ENCODE data around the gene ACER2.

Gene ACER2

GRCh38 chr9:19490269-19490668 is 81.5 kb downstream of the ACER2 start:
- Histone ChIP-seq H3K36me3 (ENCODE audit: control insufficient read depth, insufficient read depth, low read length, severe bottlenecking) (no peaks in the 10 kb centered on the region), H3K4me3 (ENCODE audit: low read length) (no peak overlapping the region), H3K9ac (ENCODE audit: low read length) (no peak overlapping the region), H3K27me3 (replicated peaks; ENCODE audit: control insufficient read depth, insufficient read depth, low read length) (no peaks in the 10 kb centered on the region), H3K9me3 (ENCODE audit: control insufficient read depth, low read length) (no peaks in the 10 kb centered on the region), H3K4me1 (ENCODE audit: control insufficient read depth, insufficient read depth, low read length) (peaks cover 19% of the 10 kb centered on the region)
- no peak for DNase-seq (ENCODE audit: low read depth)

- Histone ChIP-seq H3K36me3 (ENCODE audit: control insufficient read depth, insufficient read depth, low read length, severe bottlenecking) (no peaks in the 10 kb centered on the region), H3K27me3 (replicated peaks; ENCODE audit: control insufficient read depth, insufficient read depth, low read length) (no peaks in the 10 kb centered on the region), H3K9ac (ENCODE audit: low read length) (no peak overlapping the region), H3K9me3 (ENCODE audit: control insufficient read depth, low read length) (no peaks in the 10 kb centered on the region), H3K4me1 (ENCODE audit: control insufficient read depth, insufficient read depth, low read length) (peaks cover 19% of the 10 kb centered on the region), H3K4me3 (ENCODE audit: low read length) (no peak overlapping the region)
- no peak for DNase-seq (ENCODE audit: low read depth)
These were observed 82.0 kb downstream of the ACER2 start for GRCh38 chr9:19490828-19491227.

GRCh38 chr9:19492775-19493173 is 84.0 kb downstream of the ACER2 start:
- Histone ChIP-seq H3K27me3 (replicated peaks; ENCODE audit: control insufficient read depth, insufficient read depth, low read length) (no peaks in the 10 kb centered on the region), H3K9ac (ENCODE audit: low read length) (peak overlapping the region; percentile 83), H3K4me1 (ENCODE audit: control insufficient read depth, insufficient read depth, low read length) (peaks cover 34% of the 10 kb centered on the region), H3K9me3 (ENCODE audit: control insufficient read depth, low read length) (no peaks in the 10 kb centered on the region), H3K36me3 (ENCODE audit: control insufficient read depth, insufficient read depth, low read length, severe bottlenecking) (no peaks in the 10 kb centered on the region), H3K4me3 (ENCODE audit: low read length) (peak overlapping the region; percentile 83)
- DNase-seq (ENCODE audit: low read depth) = no peak

- Histone ChIP-seq H3K36me3 (ENCODE audit: control insufficient read depth, insufficient read depth, low read length, severe bottlenecking) (no peaks in the 10 kb centered on the region), H3K4me3 (ENCODE audit: low read length) (peak overlapping the region; percentile 83), H3K9me3 (ENCODE audit: control insufficient read depth, low read length) (no peaks in the 10 kb centered on the region), H3K27me3 (replicated peaks; ENCODE audit: control insufficient read depth, insufficient read depth, low read length) (no peaks in the 10 kb centered on the region), H3K9ac (ENCODE audit: low read length) (peak overlapping the region; percentile 83), H3K4me1 (ENCODE audit: control insufficient read depth, insufficient read depth, low read length) (peaks cover 39% of the 10 kb centered on the region)
- peak; percentile 77 for DNase-seq (ENCODE audit: low read depth)
These were observed 84.5 kb downstream of the ACER2 start for GRCh38 chr9:19493174-19493811.

GRCh38 chr9:19493876-19494275 is 85.1 kb downstream of the ACER2 start:
- Histone ChIP-seq H3K27me3 (replicated peaks; ENCODE audit: control insufficient read depth, insufficient read depth, low read length) (no peaks in the 10 kb centered on the region), H3K4me1 (ENCODE audit: control insufficient read depth, insufficient read depth, low read length) (peaks cover 44% of the 10 kb centered on the region), H3K9ac (ENCODE audit: low read length) (peak overlapping the region; percentile 83), H3K9me3 (ENCODE audit: control insufficient read depth, low read length) (no peaks in the 10 kb centered on the region), H3K4me3 (ENCODE audit: low read length) (peak overlapping the region; percentile 83), H3K36me3 (ENCODE audit: control insufficient read depth, insufficient read depth, low read length, severe bottlenecking) (no peaks in the 10 kb centered on the region)
- no peak for DNase-seq (ENCODE audit: low read depth)

- no peak for DNase-seq (ENCODE audit: low read depth)
- Histone ChIP-seq H3K4me1 (ENCODE audit: control insufficient read depth, insufficient read depth, low read length) (peaks cover 44% of the 10 kb centered on the region), H3K36me3 (ENCODE audit: control insufficient read depth, insufficient read depth, low read length, severe bottlenecking) (no peaks in the 10 kb centered on the region), H3K4me3 (ENCODE audit: low read length) (no peak overlapping the region), H3K9ac (ENCODE audit: low read length) (no peak overlapping the region), H3K9me3 (ENCODE audit: control insufficient read depth, low read length) (no peaks in the 10 kb centered on the region), H3K27me3 (replicated peaks; ENCODE audit: control insufficient read depth, insufficient read depth, low read length) (no peaks in the 10 kb centered on the region)
These were observed 86.6 kb downstream of the ACER2 start for GRCh38 chr9:19495186-19496028.

- H3K9me3 ChIP-seq (ENCODE audit: control insufficient read depth, low read length) = no peaks in the 10 kb centered on the region
- H3K4me1 ChIP-seq (ENCODE audit: control insufficient read depth, insufficient read depth, low read length) = peaks cover 44% of the 10 kb centered on the region
- H3K27me3 ChIP-seq (replicated peaks; ENCODE audit: control insufficient read depth, insufficient read depth, low read length) = no peaks in the 10 kb centered on the region
- H3K36me3 ChIP-seq (ENCODE audit: control insufficient read depth, insufficient read depth, low read length, severe bottlenecking) = no peaks in the 10 kb centered on the region
- no peak overlapping the region for H3K9ac ChIP-seq (ENCODE audit: low read length)
- no peak overlapping the region for H3K4me3 ChIP-seq (ENCODE audit: low read length)
- no peak for DNase-seq (ENCODE audit: low read depth)
These were observed 87.7 kb downstream of the ACER2 start for GRCh38 chr9:19496321-19497050.

- H3K27me3 ChIP-seq (replicated peaks; ENCODE audit: control insufficient read depth, insufficient read depth, low read length) = no peaks in the 10 kb centered on the region
- no peak overlapping the region for H3K4me3 ChIP-seq (ENCODE audit: low read length)
- H3K9ac ChIP-seq (ENCODE audit: low read length) = no peak overlapping the region
- peaks cover 44% of the 10 kb centered on the region for H3K4me1 ChIP-seq (ENCODE audit: control insufficient read depth, insufficient read depth, low read length)
- DNase-seq (ENCODE audit: low read depth) = no peak
- no peaks in the 10 kb centered on the region for H3K9me3 ChIP-seq (ENCODE audit: control insufficient read depth, low read length)
- H3K36me3 ChIP-seq (ENCODE audit: control insufficient read depth, insufficient read depth, low read length, severe bottlenecking) = no peaks in the 10 kb centered on the region
These were observed 88.5 kb downstream of the ACER2 start for GRCh38 chr9:19497276-19497675.

- Histone ChIP-seq H3K36me3 (ENCODE audit: control insufficient read depth, insufficient read depth, low read length, severe bottlenecking) (no peaks in the 10 kb centered on the region), H3K4me3 (ENCODE audit: low read length) (no peak overlapping the region), H3K27me3 (replicated peaks; ENCODE audit: control insufficient read depth, insufficient read depth, low read length) (no peaks in the 10 kb centered on the region), H3K9me3 (ENCODE audit: control insufficient read depth, low read length) (no peaks in the 10 kb centered on the region), H3K9ac (ENCODE audit: low read length) (no peak overlapping the region), H3K4me1 (ENCODE audit: control insufficient read depth, insufficient read depth, low read length) (peaks cover 38% of the 10 kb centered on the region)
- DNase-seq (ENCODE audit: low read depth) = peak; percentile 52
These were observed 89.2 kb downstream of the ACER2 start for GRCh38 chr9:19498015-19498414.
